SH-SY5Y (cell line): ENCODE data around the gene DNPEP.

Source experiments
- GATA2 ChIP-seq: IDR thresholded peaks from 2 replicates; pipeline ENCODE4 v1.6.1; 2011; ENCODE audit warnings: mild to moderate bottlenecking, low read depth, low read length
- GATA3 ChIP-seq: IDR thresholded peaks from 2 replicates; pipeline ENCODE4 v1.6.1; 2011; ENCODE audit warnings: low read depth, mild to moderate bottlenecking, low read length, moderate library complexity

GRCh38 chr2:219426068-219426443 is 38.3 kb upstream of the DNPEP start:
- TF ChIP-seq GATA3 (no peak), GATA2 (no peak)
